Left lung (tissue), 10 donors: ENCODE measurements around the gene NABP1. TPM values are rescaled to one million over a fixed set of nuclear protein-coding genes. Genes with fewer than 3 reads are reported as not detected.

Experiments used
- ATAC-seq: fragments of 200-7000 bp; cut with Tn5 transposase; one replicate; pipeline ENCODE4 v1.9.1; 2020; ENCODE audit warnings: moderate library complexity
- DNase-seq, 4 donors: peaks; one replicate each; pipeline ENCODE4 v3.0.0-alpha.2; 2013 to 2020
- H3K27ac ChIP-seq, 2 donors: fragments of 200-600 bp; sonication (generic) in 1 of 2; one replicate each; pipeline versions ENCODE4 v1.5.0 to v1.8.0; 2020 to 2021
- H3K27me3 ChIP-seq, 2 donors: fragments of 200-600 bp; sonication (generic) in 1 of 2; one replicate each; pipeline versions ENCODE4 v1.5.0 to v1.8.0; 2020 to 2021
- H3K36me3 ChIP-seq, 2 donors: fragments of 200-600 bp; sonication (generic) in 1 of 2; one replicate each; pipeline versions ENCODE4 v1.5.0 to v1.8.0; 2020 to 2021
- H3K4me1 ChIP-seq, 2 donors: fragments of 200-600 bp; one replicate each; pipeline ENCODE4 v1.8.0; 2021
- H3K4me3 ChIP-seq, 2 donors: fragments of 200-600 bp; sonication (generic) in 1 of 2; one replicate each; pipeline versions ENCODE4 v1.5.0 to v1.8.0; 2020 to 2021; ENCODE audit warnings: mild to moderate bottlenecking in 1 of 2
- H3K9me3 ChIP-seq, 2 donors: fragments of 200-600 bp; sonication (generic) in 1 of 2; one replicate each; pipeline versions ENCODE4 v1.5.0 to v1.8.0; 2020 to 2021
- CTCF ChIP-seq, 2 donors: fragments of 200-600 bp; sonication (generic) in 1 of 2; IDR thresholded peaks; one replicate each; pipeline versions ENCODE4 v1.5.0 to v1.8.0; 2021; ENCODE audit warnings: antibody characterized with exemption in 2 of 2
- intact Hi-C, 2 donors: fragments of 100-400 bp; cut with DNase I; formaldehyde crosslinking; loops; one replicate each; pipeline versions ENCODE4 v1.11.2 to v1.14.2; 2022
- polyA plus RNA-seq, 6 donors: library from polyadenylated mRNA; unstranded; fragments of 120-200 nt; gene quantifications; one replicate each; pipeline ENCODE4 v1.2.1, GENCODE V29; 2013; ENCODE audit not compliant: insufficient read length in 6 of 6
- total RNA-seq, 2 donors: library from RNA; stranded (reverse); fragmentation: NEBNext Ultra II Directional; extraction: Animal tissue kit (Norgen Biotek cat#: 25700); gene quantifications; one replicate each; pipeline ENCODE4 v1.2.1, GENCODE V29; 2021
- donor health status: DM: no; HTN: yes; CAD: no.
- donor health status: DM: no; HTN: no; CAD: no.

NABP1 gene
- total and polyA plus RNA-seq, 8 donors, result 12.2 to 122 (median 17.0) TPM

GRCh38 chr2:191724015-191724414, 46.1 kb downstream of the NABP1 start:
- Histone ChIP-seq H3K4me1 (peaks cover 0 to 5% of the 10 kb centered on the region in 2 donors), H3K9me3 (no peaks in the 10 kb centered on the region), H3K4me3 (no peak overlapping the region), H3K27me3 (no peaks in the 10 kb centered on the region), H3K27ac (no peak overlapping the region), H3K36me3 (no peaks in the 10 kb centered on the region)
- no peak for TF ChIP-seq CTCF (IDR thresholded peaks at IDR 0.05)
- intact Hi-C loops, result no loop called here
- ATAC-seq (no peak), DNase-seq (peak in 1 of 4 donors; percentile 13)

GRCh38 chr2:191728750-191729624, 51.1 kb downstream of the NABP1 start:
- ATAC-seq (no peak), DNase-seq (no peak)
- no peak overlapping the region for H3K27ac ChIP-seq
- no peak overlapping the region for H3K4me3 ChIP-seq
- no peak for TF ChIP-seq CTCF (IDR thresholded peaks at IDR 0.05)
- H3K27me3 ChIP-seq, result no peaks in the 10 kb centered on the region
- H3K36me3 ChIP-seq, result no peaks in the 10 kb centered on the region
- intact Hi-C loops, result no loop called here
- peaks cover 0 to 5% of the 10 kb centered on the region in 2 donors for H3K4me1 ChIP-seq
- H3K9me3 ChIP-seq, result no peaks in the 10 kb centered on the region

GRCh38 chr2:191730263-191730662, 52.3 kb downstream of the NABP1 start:
- Histone ChIP-seq H3K4me1 (peaks cover 0 to 5% of the 10 kb centered on the region in 2 donors), H3K27me3 (no peaks in the 10 kb centered on the region), H3K36me3 (no peaks in the 10 kb centered on the region), H3K27ac (no peak overlapping the region), H3K9me3 (no peaks in the 10 kb centered on the region), H3K4me3 (no peak overlapping the region)
- no peak for TF ChIP-seq CTCF (IDR thresholded peaks at IDR 0.05)
- no peak for ATAC-seq
- intact Hi-C loops, result no loop called here
- no peak for DNase-seq

Other genes starting within 250 kb of the NABP1 start
- gene CAVIN2, start 169.0 kb downstream of the NABP1 start, total RNA-seq, result 10 to 100 TPM; 73.6 to 76.9 TPM
- gene CAVIN2, start 169.0 kb downstream of the NABP1 start, polyA plus RNA-seq, result 100 to 1,000 TPM in 5 of 6 donors, 10 to 100 TPM in 1; 75.4 to 129 (median 107) TPM